Caco-2 (cell line): ENCODE results near the gene CREB5. TPM values are rescaled to one million over a fixed set of nuclear protein-coding genes. Genes with fewer than 3 reads are reported as not detected.

Experiments used
- BruUV-seq: library from RNA; stranded (reverse); fragments of 400-500 nt; replicated peaks from 2 replicates; lab custom pipeline; 2021; lab: Mats Ljungman, UMichigan
- CTCF ChIA-PET: fragments of 300-600 bp; sonication (Branson Sonifier 250); formaldehyde crosslinking; loops from one replicate; lab custom pipeline; 2022; ENCODE audit warnings: antibody characterized with exemption; lab: Charles Lee
- POLR2A ChIA-PET: fragments of 300-600 bp; sonication (Branson Sonifier 250); formaldehyde crosslinking; loops from one replicate; lab custom pipeline; 2022; ENCODE audit warnings: antibody characterized with exemption; lab: Charles Lee
- DNase-seq, 2 experiments: peaks; one replicate each; pipeline versions ENCODE4 v3.0.0 to v3.0.0-alpha.2; 2020 to 2022
- H3K27me3 ChIP-seq: replicated peaks from 2 replicates; pipeline ENCODE4 v1.6.0; 2011; ENCODE audit warnings: low read length; ENCODE audit not compliant: control insufficient read depth, insufficient read depth
- H3K36me3 ChIP-seq: 2 replicates; pipeline ENCODE4 v1.5.1; 2011; ENCODE audit warnings: low read length; ENCODE audit not compliant: control insufficient read depth, insufficient read depth
- H3K4me1 ChIP-seq: fragments of 250-450 bp; sonication (Bioruptor Pico); 2 replicates; pipeline ENCODE4 v1.5.1; 2020; ENCODE audit warnings: mild to moderate bottlenecking
- H3K4me3 ChIP-seq: 2 replicates; pipeline ENCODE4 v1.5.1; 2011; ENCODE audit warnings: low read depth, mild to moderate bottlenecking, control low read depth, low read length
- H3K9me3 ChIP-seq: fragments of 250-450 bp; sonication (Bioruptor Pico); 2 replicates; pipeline ENCODE4 v1.5.1; 2020; ENCODE audit warnings: mild to moderate bottlenecking, moderate library complexity
- H3K27ac Mint-ChIP-seq: one replicate; pipeline ENCODE4 v1.8.0; 2022; ENCODE audit warnings: mixed read lengths; ENCODE audit not compliant: unreplicated experiment
- H3K27me3 Mint-ChIP-seq: one replicate; pipeline ENCODE4 v1.8.0; 2022; ENCODE audit warnings: mixed read lengths; ENCODE audit not compliant: insufficient read depth, unreplicated experiment
- H3K36me3 Mint-ChIP-seq: one replicate; pipeline ENCODE4 v1.8.0; 2022; ENCODE audit warnings: mild to moderate bottlenecking, mixed read lengths; ENCODE audit not compliant: insufficient read depth, unreplicated experiment
- H3K4me1 Mint-ChIP-seq: one replicate; pipeline ENCODE4 v1.8.0; 2022; ENCODE audit warnings: low read depth, mixed read lengths; ENCODE audit not compliant: unreplicated experiment
- H3K4me3 Mint-ChIP-seq: one replicate; pipeline ENCODE4 v1.8.0; 2022; ENCODE audit warnings: mild to moderate bottlenecking, moderate library complexity, mixed read lengths; ENCODE audit not compliant: unreplicated experiment
- H3K9me3 Mint-ChIP-seq: one replicate; pipeline ENCODE4 v1.8.0; 2022; ENCODE audit warnings: mixed read lengths; ENCODE audit not compliant: unreplicated experiment
- CTCF ChIP-seq, 2 experiments: fragments of 200-600 bp in 1 of 2; IDR thresholded peaks; 1 replicate in 1 of 2; 2 replicates in 1 of 2; pipeline versions ENCODE4 v1.5.1 to v1.8.0; 2011 to 2022; ENCODE audit warnings: antibody characterized with exemption in 1 of 2, control low read depth in 1 of 2, inconsistent platforms in 1 of 2, low read depth in 1 of 2, low read length in 1 of 2, mild to moderate bottlenecking in 1 of 2, moderate library complexity in 1 of 2; ENCODE audit not compliant: insufficient read depth in 1 of 2, severe bottlenecking in 1 of 2, unreplicated experiment in 1 of 2
- intact Hi-C: fragments of 100-400 bp; cut with micrococcal nuclease; formaldehyde crosslinking; loops from one replicate; pipeline ENCODE4 v1.10.0; 2022; ENCODE audit not compliant: unreplicated experiment
- total RNA-seq: library from RNA; stranded (reverse); gene quantifications from 2 replicates; pipeline ENCODE4 v1.2.3, GENCODE V29; 2022

CREB5 gene
- total RNA-seq, 1 experiment from 2014 or later: 9.1 TPM

- Mint-ChIP-seq H3K4me3 (no peak overlapping the region), H3K9me3 (no peaks in the 10 kb centered on the region), H3K36me3 (peaks cover 5% of the 10 kb centered on the region), H3K27me3 (no peaks in the 10 kb centered on the region), H3K27ac (no peak overlapping the region), H3K4me1 (peaks cover 11% of the 10 kb centered on the region)
- intact Hi-C loops: loop anchor here (10.0 kb wide), 1 partner anchor 169 kb away; no protein-coding TSS in a partner anchor
- no peak overlapping the region for H3K4me3 ChIP-seq
- H3K4me1 ChIP-seq: no peaks in the 10 kb centered on the region
- DNase-seq: no peak
- H3K9me3 ChIP-seq: no peaks in the 10 kb centered on the region
- no peaks in the 10 kb centered on the region for H3K27me3 ChIP-seq
- no peak for TF ChIP-seq CTCF (IDR thresholded peaks at IDR 0.05; ENCODE audit: insufficient read depth in 1 of 2, low read depth in 1 of 2, low read length in 1 of 2, severe bottlenecking in 1 of 2, unreplicated experiment in 1 of 2)
- no TSS peak for BruUV-seq
- no peaks in the 10 kb centered on the region for H3K36me3 ChIP-seq
- ChIA-PET CTCF (no interaction called here), POLR2A (no interaction called here)
Measured at GRCh38 chr7:28456044-28456443, 43.7 kb downstream of the CREB5 start.

DNA sequence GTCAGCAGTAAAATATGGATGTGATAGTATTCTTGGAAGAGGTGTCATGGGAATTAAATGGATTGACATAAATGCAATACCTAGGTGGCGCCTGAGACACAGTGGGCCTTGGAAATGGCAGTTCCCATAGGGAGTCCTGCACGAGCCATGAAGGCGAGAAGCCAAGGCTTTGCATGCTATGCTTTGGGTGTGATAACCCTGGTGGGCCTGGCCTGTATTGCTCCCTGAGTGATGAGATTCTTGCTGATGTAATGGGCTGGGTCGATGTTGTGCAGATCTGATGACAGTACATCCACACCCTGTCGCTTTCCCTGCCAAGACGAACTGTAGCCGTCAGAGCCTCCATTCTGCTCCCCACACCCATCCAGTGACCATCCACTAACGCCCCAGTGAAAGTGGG is 46.4 kb downstream of the CREB5 start:
- Mint-ChIP-seq H3K4me3 (no peak overlapping the region), H3K4me1 (peaks cover 11% of the 10 kb centered on the region), H3K27ac (no peak overlapping the region), H3K27me3 (no peaks in the 10 kb centered on the region), H3K36me3 (peaks cover 5% of the 10 kb centered on the region), H3K9me3 (no peaks in the 10 kb centered on the region)
- no peaks in the 10 kb centered on the region for H3K9me3 ChIP-seq
- no TSS peak for BruUV-seq
- no peaks in the 10 kb centered on the region for H3K36me3 ChIP-seq
- POLR2A ChIA-PET: no interaction called here
- no peaks in the 10 kb centered on the region for H3K4me1 ChIP-seq
- H3K27me3 ChIP-seq: no peaks in the 10 kb centered on the region
- no peak for TF ChIP-seq CTCF (IDR thresholded peaks at IDR 0.05; ENCODE audit: insufficient read depth in 1 of 2, low read depth in 1 of 2, low read length in 1 of 2, severe bottlenecking in 1 of 2, unreplicated experiment in 1 of 2)
- CTCF ChIA-PET: no interaction called here
- H3K4me3 ChIP-seq: no peak overlapping the region
- intact Hi-C loops: loop anchor here (10.0 kb wide), 1 partner anchor 166 kb away; no protein-coding TSS in a partner anchor
- peak; percentile 28 to 47 for DNase-seq

- Mint-ChIP-seq H3K9me3 (no peaks in the 10 kb centered on the region), H3K36me3 (peaks cover 5% of the 10 kb centered on the region), H3K27me3 (no peaks in the 10 kb centered on the region), H3K27ac (no peak overlapping the region), H3K4me3 (no peak overlapping the region), H3K4me1 (peaks cover 11% of the 10 kb centered on the region)
- Histone ChIP-seq H3K9me3 (no peaks in the 10 kb centered on the region), H3K4me1 (no peaks in the 10 kb centered on the region), H3K27me3 (no peaks in the 10 kb centered on the region), H3K36me3 (no peaks in the 10 kb centered on the region), H3K4me3 (no peak overlapping the region)
- BruUV-seq: no TSS peak
- CTCF ChIA-PET: no interaction called here
- intact Hi-C loops: loop anchor here (10.0 kb wide), 1 partner anchor 165 kb away; no protein-coding TSS in a partner anchor
- POLR2A ChIA-PET: no interaction called here
- DNase-seq: no peak
- TF ChIP-seq CTCF (IDR thresholded peaks at IDR 0.05; ENCODE audit: insufficient read depth in 1 of 2, low read depth in 1 of 2, low read length in 1 of 2, severe bottlenecking in 1 of 2, unreplicated experiment in 1 of 2): no peak
Measured at GRCh38 chr7:28459306-28459705, 47.0 kb downstream of the CREB5 start.
